GM23338 (cell line): ENCODE data around the gene DCDC2. TPM values are rescaled to one million over a fixed set of nuclear protein-coding genes. Genes with fewer than 3 reads are reported as not detected.

Experiments used
- ATAC-seq: fragments of 200-7000 bp; cut with Tn5 transposase; 3 replicates; pipeline ENCODE4 v1.9.1; 2020
- DNase-seq: peaks from one replicate; pipeline ENCODE4 v3.0.0-alpha.2; 2015; ENCODE audit warnings: low spot score
- H2AFZ ChIP-seq: fragments of 200-600 bp; sonication (generic); 2 replicates; pipeline ENCODE4 v1.8.0; 2016; ENCODE audit warnings: antibody characterized with exemption, mild to moderate bottlenecking, moderate library complexity
- H3F3A ChIP-seq: fragments of 200-600 bp; sonication (generic); replicated peaks from 2 replicates; pipeline ENCODE4 v1.8.0; 2017; ENCODE audit warnings: antibody characterized with exemption, mixed run types, low read depth
- H3K27ac ChIP-seq: fragments of 200-600 bp; sonication (generic); 2 replicates; pipeline ENCODE4 v1.6.1; 2016; ENCODE audit warnings: low read depth
- H3K27me3 ChIP-seq: fragments of 200-600 bp; sonication (generic); 2 replicates; pipeline ENCODE4 v1.8.0; 2016; ENCODE audit warnings: mild to moderate bottlenecking, mixed run types, moderate library complexity; ENCODE audit not compliant: insufficient read depth
- H3K36me3 ChIP-seq: fragments of 200-600 bp; sonication (generic); 2 replicates; pipeline ENCODE4 v1.8.0; 2016; ENCODE audit warnings: mild to moderate bottlenecking; ENCODE audit not compliant: insufficient read depth
- H3K4me1 ChIP-seq: fragments of 200-600 bp; sonication (generic); 2 replicates; pipeline ENCODE4 v1.8.0; 2016; ENCODE audit warnings: mild to moderate bottlenecking, moderate library complexity; ENCODE audit not compliant: insufficient read depth
- H3K4me2 ChIP-seq: fragments of 200-600 bp; sonication (generic); 2 replicates; pipeline ENCODE4 v1.7.1; 2017; ENCODE audit warnings: mixed run types
- H3K4me3 ChIP-seq: fragments of 200-600 bp; sonication (generic); 2 replicates; pipeline ENCODE4 v1.6.1; 2016; ENCODE audit warnings: mixed run types
- H3K79me2 ChIP-seq: fragments of 200-600 bp; sonication (generic); replicated peaks from 2 replicates; pipeline ENCODE4 v1.8.0; 2017; ENCODE audit warnings: mild to moderate bottlenecking; ENCODE audit not compliant: insufficient read depth
- H3K9me2 ChIP-seq: fragments of 200-600 bp; sonication (generic); 2 replicates; pipeline ENCODE4 v1.8.0; 2017; ENCODE audit not compliant: insufficient read depth
- H4K20me1 ChIP-seq: fragments of 200-600 bp; sonication (generic); replicated peaks from 2 replicates; pipeline ENCODE4 v1.8.0; 2017; ENCODE audit warnings: mild to moderate bottlenecking; ENCODE audit not compliant: insufficient read depth
- H3K27ac Mint-ChIP-seq: 2 replicates; pipeline ENCODE4 v1.8.0; 2020; ENCODE audit warnings: inconsistent platforms, mild to moderate bottlenecking, moderate library complexity, mixed read lengths
- H3K27me3 Mint-ChIP-seq: 3 replicates; pipeline ENCODE4 v1.8.0; 2022; ENCODE audit warnings: low read depth, mild to moderate bottlenecking, moderate library complexity, mixed read lengths, inconsistent platforms; ENCODE audit not compliant: insufficient read depth, poor library complexity
- H3K36me3 Mint-ChIP-seq: 3 replicates; pipeline ENCODE4 v1.8.0; 2021; ENCODE audit warnings: low read depth, mild to moderate bottlenecking, inconsistent platforms, moderate library complexity, mixed read lengths
- H3K4me1 Mint-ChIP-seq: 3 replicates; pipeline ENCODE4 v1.8.0; 2020; ENCODE audit warnings: mild to moderate bottlenecking, inconsistent platforms, mixed read lengths
- H3K4me3 Mint-ChIP-seq: 3 replicates; pipeline ENCODE4 v1.8.0; 2021; ENCODE audit warnings: moderate library complexity, mild to moderate bottlenecking, inconsistent platforms, mixed read lengths
- H3K9me3 Mint-ChIP-seq: 3 replicates; pipeline ENCODE4 v1.8.0; 2020; ENCODE audit warnings: moderate library complexity, mild to moderate bottlenecking, inconsistent platforms, mixed read lengths
- CREB1 ChIP-seq: fragments of 250-450 bp; sonication (Bioruptor Pico); IDR thresholded peaks from 2 replicates; pipeline ENCODE4 v1.5.0; 2020; ENCODE audit warnings: low read depth, mild to moderate bottlenecking, moderate library complexity
- EZH2 ChIP-seq: fragments of 200-600 bp; sonication (generic); IDR thresholded peaks from one replicate; pipeline ENCODE4 v1.8.0; 2017; ENCODE audit warnings: antibody characterized with exemption, mild to moderate bottlenecking, low read depth; ENCODE audit not compliant: unreplicated experiment
- EZH2phosphoT487 ChIP-seq: fragments of 200-600 bp; sonication (generic); IDR thresholded peaks from one replicate; pipeline ENCODE4 v1.8.1; 2018; ENCODE audit warnings: antibody characterized with exemption; ENCODE audit not compliant: unreplicated experiment
- JUNB ChIP-seq: IDR thresholded peaks from one replicate; pipeline ENCODE4 v1.6.1; 2016; ENCODE audit warnings: antibody characterized with exemption; ENCODE audit not compliant: unreplicated experiment
- NANOG ChIP-seq: IDR thresholded peaks from 2 replicates; pipeline ENCODE4 v1.6.1; 2016; ENCODE audit warnings: antibody characterized with exemption, borderline replicate concordance
- POLR2AphosphoS5 ChIP-seq: IDR thresholded peaks from 2 replicates; pipeline ENCODE4 v1.6.1; 2016; ENCODE audit warnings: antibody characterized with exemption, low read depth
- STAT1 ChIP-seq: IDR thresholded peaks from one replicate; pipeline ENCODE4 v1.6.1; 2016; ENCODE audit warnings: antibody characterized with exemption; ENCODE audit not compliant: unreplicated experiment
- ZNF114 ChIP-seq: fragments of 250-450 bp; sonication (Bioruptor Pico); IDR thresholded peaks from 2 replicates; pipeline ENCODE4 v1.5.0; 2020; ENCODE audit warnings: mild to moderate bottlenecking, moderate library complexity
- ZNF331 ChIP-seq: fragments of 250-450 bp; sonication (Bioruptor Pico); IDR thresholded peaks from 2 replicates; pipeline ENCODE4 v1.5.0; 2020; ENCODE audit warnings: low read depth, mild to moderate bottlenecking, moderate library complexity
- polyA plus RNA-seq: library from polyadenylated mRNA; unstranded; fragments of >200 nt; fragmentation: Nextera tagmentation; extraction: Ambion mirVana; gene quantifications from 2 replicates; pipeline ENCODE4 v1.2.1, GENCODE V29; 2016
- total RNA-seq: library from RNA; depleted of rRNA; stranded (reverse); fragments of >200 nt; shearing (Covaris generic); gene quantifications from 2 replicates; pipeline ENCODE4 v1.2.3, GENCODE V29; 2014
- TF ChIP-seq, protein P1 (sequence below): fragments of 250-450 bp; sonication (Bioruptor Pico); IDR thresholded peaks from 2 replicates; pipeline ENCODE4 v1.5.0; 2020; ENCODE audit warnings: mild to moderate bottlenecking, moderate library complexity
- TF ChIP-seq, protein P2 (sequence below): IDR thresholded peaks from 2 replicates; pipeline ENCODE4 v1.6.1; 2016; ENCODE audit warnings: antibody characterized with exemption
- TF ChIP-seq, protein P3 (sequence below): IDR thresholded peaks from one replicate; pipeline ENCODE4 v1.6.1; 2018; ENCODE audit warnings: antibody characterized with exemption; ENCODE audit not compliant: unreplicated experiment
- TF ChIP-seq, protein P4 (sequence below), 2 experiments: fragments of 200-600 bp in 1 of 2; sonication (generic) in 1 of 2; conservative IDR thresholded peaks; 2 replicates each; pipeline versions ENCODE4 v1.5.1 to v1.6.1; 2016 to 2017; ENCODE audit warnings: antibody characterized with exemption in 2 of 2, low read depth in 2 of 2, mild to moderate bottlenecking in 2 of 2, moderate library complexity in 1 of 2

Gene DCDC2
- total and polyA plus RNA-seq, 2 experiments from 2014 or later: 0.59 to 0.79 TPM

DNA sequence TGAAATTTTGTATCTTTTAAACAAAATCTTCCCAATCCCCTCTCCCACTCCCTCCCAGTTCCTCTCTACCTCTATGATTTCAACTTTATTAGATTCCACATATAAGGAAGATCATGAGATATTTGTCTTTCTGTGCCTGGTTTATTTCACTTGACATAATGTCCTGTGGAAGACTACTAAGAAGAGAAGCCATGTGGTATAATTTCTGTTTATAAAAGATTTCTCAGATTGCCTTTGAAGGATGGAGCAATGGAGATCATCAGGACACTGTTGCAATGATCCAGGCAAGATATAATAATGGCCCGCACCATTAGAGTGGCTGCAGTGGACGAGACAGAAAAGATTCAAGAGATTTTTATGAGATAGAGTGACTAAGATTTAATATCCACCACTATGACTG lies 218.8 kb downstream of the DCDC2 start:
- H3K27me3 ChIP-seq: no peaks in the 10 kb centered on the region
- no peak overlapping the region for H3K4me3 ChIP-seq
- H2AFZ ChIP-seq: no peak overlapping the region
- no peaks in the 10 kb centered on the region for H3K4me1 ChIP-seq
- TF ChIP-seq ZNF114 (CRISPR knock-in tag) (no peak), ZNF331 (CRISPR knock-in tag) (no peak), JUNB (no peak), EZH2 (no peak), EZH2phosphoT487 (no peak), STAT1 (no peak), NANOG (no peak), POLR2AphosphoS5 (no peak), CREB1 (no peak)
- TF ChIP-seq, protein P1, sequence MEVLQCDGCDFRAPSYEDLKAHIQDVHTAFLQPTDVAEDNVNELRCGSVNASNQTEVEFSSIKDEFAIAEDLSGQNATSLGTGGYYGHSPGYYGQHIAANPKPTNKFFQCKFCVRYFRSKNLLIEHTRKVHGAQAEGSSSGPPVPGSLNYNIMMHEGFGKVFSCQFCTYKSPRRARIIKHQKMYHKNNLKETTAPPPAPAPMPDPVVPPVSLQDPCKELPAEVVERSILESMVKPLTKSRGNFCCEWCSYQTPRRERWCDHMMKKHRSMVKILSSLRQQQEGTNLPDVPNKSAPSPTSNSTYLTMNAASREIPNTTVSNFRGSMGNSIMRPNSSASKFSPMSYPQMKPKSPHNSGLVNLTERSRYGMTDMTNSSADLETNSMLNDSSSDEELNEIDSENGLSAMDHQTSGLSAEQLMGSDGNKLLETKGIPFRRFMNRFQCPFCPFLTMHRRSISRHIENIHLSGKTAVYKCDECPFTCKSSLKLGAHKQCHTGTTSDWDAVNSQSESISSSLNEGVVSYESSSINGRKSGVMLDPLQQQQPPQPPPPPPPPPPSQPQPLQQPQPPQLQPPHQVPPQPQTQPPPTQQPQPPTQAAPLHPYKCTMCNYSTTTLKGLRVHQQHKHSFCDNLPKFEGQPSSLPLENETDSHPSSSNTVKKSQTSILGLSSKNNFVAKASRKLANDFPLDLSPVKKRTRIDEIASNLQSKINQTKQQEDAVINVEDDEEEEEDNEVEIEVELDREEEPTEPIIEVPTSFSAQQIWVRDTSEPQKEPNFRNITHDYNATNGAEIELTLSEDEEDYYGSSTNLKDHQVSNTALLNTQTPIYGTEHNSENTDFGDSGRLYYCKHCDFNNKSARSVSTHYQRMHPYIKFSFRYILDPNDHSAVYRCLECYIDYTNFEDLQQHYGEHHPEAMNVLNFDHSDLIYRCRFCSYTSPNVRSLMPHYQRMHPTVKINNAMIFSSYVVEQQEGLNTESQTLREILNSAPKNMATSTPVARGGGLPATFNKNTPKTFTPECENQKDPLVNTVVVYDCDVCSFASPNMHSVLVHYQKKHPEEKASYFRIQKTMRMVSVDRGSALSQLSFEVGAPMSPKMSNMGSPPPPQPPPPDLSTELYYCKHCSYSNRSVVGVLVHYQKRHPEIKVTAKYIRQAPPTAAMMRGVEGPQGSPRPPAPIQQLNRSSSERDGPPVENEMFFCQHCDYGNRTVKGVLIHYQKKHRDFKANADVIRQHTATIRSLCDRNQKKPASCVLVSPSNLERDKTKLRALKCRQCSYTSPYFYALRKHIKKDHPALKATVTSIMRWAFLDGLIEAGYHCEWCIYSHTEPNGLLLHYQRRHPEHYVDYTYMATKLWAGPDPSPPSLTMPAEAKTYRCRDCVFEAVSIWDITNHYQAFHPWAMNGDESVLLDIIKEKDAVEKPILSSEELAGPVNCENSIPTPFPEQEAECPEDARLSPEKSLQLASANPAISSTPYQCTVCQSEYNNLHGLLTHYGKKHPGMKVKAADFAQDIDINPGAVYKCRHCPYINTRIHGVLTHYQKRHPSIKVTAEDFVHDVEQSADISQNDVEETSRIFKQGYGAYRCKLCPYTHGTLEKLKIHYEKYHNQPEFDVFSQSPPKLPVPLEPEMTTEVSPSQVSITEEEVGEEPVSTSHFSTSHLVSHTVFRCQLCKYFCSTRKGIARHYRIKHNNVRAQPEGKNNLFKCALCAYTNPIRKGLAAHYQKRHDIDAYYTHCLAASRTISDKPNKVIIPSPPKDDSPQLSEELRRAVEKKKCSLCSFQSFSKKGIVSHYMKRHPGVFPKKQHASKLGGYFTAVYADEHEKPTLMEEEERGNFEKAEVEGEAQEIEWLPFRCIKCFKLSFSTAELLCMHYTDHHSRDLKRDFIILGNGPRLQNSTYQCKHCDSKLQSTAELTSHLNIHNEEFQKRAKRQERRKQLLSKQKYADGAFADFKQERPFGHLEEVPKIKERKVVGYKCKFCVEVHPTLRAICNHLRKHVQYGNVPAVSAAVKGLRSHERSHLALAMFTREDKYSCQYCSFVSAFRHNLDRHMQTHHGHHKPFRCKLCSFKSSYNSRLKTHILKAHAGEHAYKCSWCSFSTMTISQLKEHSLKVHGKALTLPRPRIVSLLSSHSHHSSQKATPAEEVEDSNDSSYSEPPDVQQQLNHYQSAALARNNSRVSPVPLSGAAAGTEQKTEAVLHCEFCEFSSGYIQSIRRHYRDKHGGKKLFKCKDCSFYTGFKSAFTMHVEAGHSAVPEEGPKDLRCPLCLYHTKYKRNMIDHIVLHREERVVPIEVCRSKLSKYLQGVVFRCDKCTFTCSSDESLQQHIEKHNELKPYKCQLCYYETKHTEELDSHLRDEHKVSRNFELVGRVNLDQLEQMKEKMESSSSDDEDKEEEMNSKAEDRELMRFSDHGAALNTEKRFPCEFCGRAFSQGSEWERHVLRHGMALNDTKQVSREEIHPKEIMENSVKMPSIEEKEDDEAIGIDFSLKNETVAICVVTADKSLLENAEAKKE (CRISPR knock-in tag): no peak
- TF ChIP-seq, protein P2, sequence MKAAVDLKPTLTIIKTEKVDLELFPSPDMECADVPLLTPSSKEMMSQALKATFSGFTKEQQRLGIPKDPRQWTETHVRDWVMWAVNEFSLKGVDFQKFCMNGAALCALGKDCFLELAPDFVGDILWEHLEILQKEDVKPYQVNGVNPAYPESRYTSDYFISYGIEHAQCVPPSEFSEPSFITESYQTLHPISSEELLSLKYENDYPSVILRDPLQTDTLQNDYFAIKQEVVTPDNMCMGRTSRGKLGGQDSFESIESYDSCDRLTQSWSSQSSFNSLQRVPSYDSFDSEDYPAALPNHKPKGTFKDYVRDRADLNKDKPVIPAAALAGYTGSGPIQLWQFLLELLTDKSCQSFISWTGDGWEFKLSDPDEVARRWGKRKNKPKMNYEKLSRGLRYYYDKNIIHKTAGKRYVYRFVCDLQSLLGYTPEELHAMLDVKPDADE: no peak
- TF ChIP-seq, protein P3, sequence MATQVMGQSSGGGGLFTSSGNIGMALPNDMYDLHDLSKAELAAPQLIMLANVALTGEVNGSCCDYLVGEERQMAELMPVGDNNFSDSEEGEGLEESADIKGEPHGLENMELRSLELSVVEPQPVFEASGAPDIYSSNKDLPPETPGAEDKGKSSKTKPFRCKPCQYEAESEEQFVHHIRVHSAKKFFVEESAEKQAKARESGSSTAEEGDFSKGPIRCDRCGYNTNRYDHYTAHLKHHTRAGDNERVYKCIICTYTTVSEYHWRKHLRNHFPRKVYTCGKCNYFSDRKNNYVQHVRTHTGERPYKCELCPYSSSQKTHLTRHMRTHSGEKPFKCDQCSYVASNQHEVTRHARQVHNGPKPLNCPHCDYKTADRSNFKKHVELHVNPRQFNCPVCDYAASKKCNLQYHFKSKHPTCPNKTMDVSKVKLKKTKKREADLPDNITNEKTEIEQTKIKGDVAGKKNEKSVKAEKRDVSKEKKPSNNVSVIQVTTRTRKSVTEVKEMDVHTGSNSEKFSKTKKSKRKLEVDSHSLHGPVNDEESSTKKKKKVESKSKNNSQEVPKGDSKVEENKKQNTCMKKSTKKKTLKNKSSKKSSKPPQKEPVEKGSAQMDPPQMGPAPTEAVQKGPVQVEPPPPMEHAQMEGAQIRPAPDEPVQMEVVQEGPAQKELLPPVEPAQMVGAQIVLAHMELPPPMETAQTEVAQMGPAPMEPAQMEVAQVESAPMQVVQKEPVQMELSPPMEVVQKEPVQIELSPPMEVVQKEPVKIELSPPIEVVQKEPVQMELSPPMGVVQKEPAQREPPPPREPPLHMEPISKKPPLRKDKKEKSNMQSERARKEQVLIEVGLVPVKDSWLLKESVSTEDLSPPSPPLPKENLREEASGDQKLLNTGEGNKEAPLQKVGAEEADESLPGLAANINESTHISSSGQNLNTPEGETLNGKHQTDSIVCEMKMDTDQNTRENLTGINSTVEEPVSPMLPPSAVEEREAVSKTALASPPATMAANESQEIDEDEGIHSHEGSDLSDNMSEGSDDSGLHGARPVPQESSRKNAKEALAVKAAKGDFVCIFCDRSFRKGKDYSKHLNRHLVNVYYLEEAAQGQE: no peak
- TF ChIP-seq, protein P4, sequence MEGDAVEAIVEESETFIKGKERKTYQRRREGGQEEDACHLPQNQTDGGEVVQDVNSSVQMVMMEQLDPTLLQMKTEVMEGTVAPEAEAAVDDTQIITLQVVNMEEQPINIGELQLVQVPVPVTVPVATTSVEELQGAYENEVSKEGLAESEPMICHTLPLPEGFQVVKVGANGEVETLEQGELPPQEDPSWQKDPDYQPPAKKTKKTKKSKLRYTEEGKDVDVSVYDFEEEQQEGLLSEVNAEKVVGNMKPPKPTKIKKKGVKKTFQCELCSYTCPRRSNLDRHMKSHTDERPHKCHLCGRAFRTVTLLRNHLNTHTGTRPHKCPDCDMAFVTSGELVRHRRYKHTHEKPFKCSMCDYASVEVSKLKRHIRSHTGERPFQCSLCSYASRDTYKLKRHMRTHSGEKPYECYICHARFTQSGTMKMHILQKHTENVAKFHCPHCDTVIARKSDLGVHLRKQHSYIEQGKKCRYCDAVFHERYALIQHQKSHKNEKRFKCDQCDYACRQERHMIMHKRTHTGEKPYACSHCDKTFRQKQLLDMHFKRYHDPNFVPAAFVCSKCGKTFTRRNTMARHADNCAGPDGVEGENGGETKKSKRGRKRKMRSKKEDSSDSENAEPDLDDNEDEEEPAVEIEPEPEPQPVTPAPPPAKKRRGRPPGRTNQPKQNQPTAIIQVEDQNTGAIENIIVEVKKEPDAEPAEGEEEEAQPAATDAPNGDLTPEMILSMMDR (conservative IDR thresholded peaks at IDR 0.05; ENCODE audit: low read depth in 2 of 2): no peak
- no peak overlapping the region for H3K27ac ChIP-seq
- H3K36me3 ChIP-seq: no peaks in the 10 kb centered on the region
- H3F3A ChIP-seq: no peaks in the 10 kb centered on the region
- H3K79me2 ChIP-seq: no peaks in the 10 kb centered on the region
- no peaks in the 10 kb centered on the region; the same call in 2 of the 3 replicates for H3K4me1 Mint-ChIP-seq
- no peak overlapping the region for H3K4me3 Mint-ChIP-seq
- H3K27me3 Mint-ChIP-seq: no peaks in the 10 kb centered on the region
- H3K4me2 ChIP-seq: no peak overlapping the region
- H4K20me1 ChIP-seq: no peaks in the 10 kb centered on the region
- no peak overlapping the region for H3K27ac Mint-ChIP-seq
- ATAC-seq: no peak
- no peaks in the 10 kb centered on the region for H3K9me3 Mint-ChIP-seq
- DNase-seq: no peak
- no peaks in the 10 kb centered on the region for H3K9me2 ChIP-seq
- no peaks in the 10 kb centered on the region for H3K36me3 Mint-ChIP-seq
